MM.1S (cell line): ENCODE measurements around the gene POLA2.

ENCODE experiments used
- DNase-seq: peaks from one replicate; pipeline ENCODE4 v3.0.0-alpha.2; 2015
- H2AFZ ChIP-seq: fragments of 300-600 bp; sonication (generic); 2 replicates; pipeline ENCODE4 v1.6.0; 2016; ENCODE audit warnings: antibody characterized with exemption, low read length
- H3F3A ChIP-seq: fragments of 300-600 bp; sonication (generic); 2 replicates; pipeline ENCODE4 v1.6.1; 2016; ENCODE audit warnings: mild to moderate bottlenecking, antibody characterized with exemption, low read length, moderate library complexity, mixed read lengths; ENCODE audit not compliant: insufficient read depth
- H3K27ac ChIP-seq: fragments of 300-600 bp; sonication (generic); 2 replicates; pipeline ENCODE4 v1.5.1; 2016; ENCODE audit warnings: mild to moderate bottlenecking, low read length
- H3K27me3 ChIP-seq: fragments of 300-600 bp; sonication (generic); replicated peaks from 2 replicates; pipeline ENCODE4 v1.6.0; 2016; ENCODE audit warnings: low read length; ENCODE audit not compliant: insufficient read depth
- H3K36me3 ChIP-seq: fragments of 300-600 bp; sonication (generic); replicated peaks from 2 replicates; pipeline ENCODE4 v1.6.1; 2016; ENCODE audit warnings: mild to moderate bottlenecking, low read length, mixed read lengths; ENCODE audit not compliant: insufficient read depth
- H3K4me1 ChIP-seq: fragments of 300-600 bp; sonication (generic); 2 replicates; pipeline ENCODE4 v1.6.1; 2016; ENCODE audit warnings: low read length, mixed read lengths
- H3K4me2 ChIP-seq: fragments of 300-600 bp; sonication (generic); 2 replicates; pipeline ENCODE4 v1.6.0; 2016; ENCODE audit warnings: low read depth, low read length
- H3K4me3 ChIP-seq: fragments of 300-600 bp; sonication (generic); 2 replicates; pipeline ENCODE4 v1.5.1; 2016; ENCODE audit warnings: low read length, mixed read lengths
- H3K79me2 ChIP-seq: fragments of 300-600 bp; sonication (generic); 2 replicates; pipeline ENCODE4 v1.6.1; 2016; ENCODE audit warnings: mixed run types, low read length, mixed read lengths
- H3K9ac ChIP-seq: fragments of 300-600 bp; sonication (generic); 2 replicates; pipeline ENCODE4 v1.6.1; 2016; ENCODE audit warnings: low read length, mixed read lengths
- H3K9me2 ChIP-seq: fragments of 300-600 bp; sonication (generic); replicated peaks from 2 replicates; pipeline ENCODE4 v1.6.1; 2016; ENCODE audit warnings: mild to moderate bottlenecking, low read length, mixed read lengths; ENCODE audit not compliant: insufficient read depth
- H3K9me3 ChIP-seq: fragments of 300-600 bp; sonication (generic); replicated peaks from 2 replicates; pipeline ENCODE4 v1.6.1; 2016; ENCODE audit warnings: mild to moderate bottlenecking, low read length, mixed read lengths; ENCODE audit not compliant: insufficient read depth
- H4K20me1 ChIP-seq: fragments of 300-600 bp; sonication (generic); 2 replicates; pipeline ENCODE4 v1.6.1; 2016; ENCODE audit warnings: mild to moderate bottlenecking, low read length, moderate library complexity, mixed read lengths; ENCODE audit not compliant: insufficient read depth
- EZH2 ChIP-seq: fragments of 300-600 bp; sonication (generic); optimal IDR thresholded peaks from 2 replicates; pipeline ENCODE3; 2017; ENCODE audit warnings: low read depth, mild to moderate bottlenecking, antibody characterized with exemption, low read length, mixed read lengths
- EZH2phosphoT487 ChIP-seq: fragments of 300-600 bp; sonication (generic); IDR thresholded peaks from 2 replicates; pipeline ENCODE4 v1.6.1; 2018; ENCODE audit warnings: antibody characterized with exemption, low read length
- TF ChIP-seq, protein P1 (sequence below): fragments of 300-600 bp; sonication (generic); IDR thresholded peaks from 2 replicates; pipeline ENCODE4 v1.5.1; 2016; ENCODE audit warnings: antibody characterized with exemption, low read length, mixed read lengths

The POLA2 gene

DNA sequence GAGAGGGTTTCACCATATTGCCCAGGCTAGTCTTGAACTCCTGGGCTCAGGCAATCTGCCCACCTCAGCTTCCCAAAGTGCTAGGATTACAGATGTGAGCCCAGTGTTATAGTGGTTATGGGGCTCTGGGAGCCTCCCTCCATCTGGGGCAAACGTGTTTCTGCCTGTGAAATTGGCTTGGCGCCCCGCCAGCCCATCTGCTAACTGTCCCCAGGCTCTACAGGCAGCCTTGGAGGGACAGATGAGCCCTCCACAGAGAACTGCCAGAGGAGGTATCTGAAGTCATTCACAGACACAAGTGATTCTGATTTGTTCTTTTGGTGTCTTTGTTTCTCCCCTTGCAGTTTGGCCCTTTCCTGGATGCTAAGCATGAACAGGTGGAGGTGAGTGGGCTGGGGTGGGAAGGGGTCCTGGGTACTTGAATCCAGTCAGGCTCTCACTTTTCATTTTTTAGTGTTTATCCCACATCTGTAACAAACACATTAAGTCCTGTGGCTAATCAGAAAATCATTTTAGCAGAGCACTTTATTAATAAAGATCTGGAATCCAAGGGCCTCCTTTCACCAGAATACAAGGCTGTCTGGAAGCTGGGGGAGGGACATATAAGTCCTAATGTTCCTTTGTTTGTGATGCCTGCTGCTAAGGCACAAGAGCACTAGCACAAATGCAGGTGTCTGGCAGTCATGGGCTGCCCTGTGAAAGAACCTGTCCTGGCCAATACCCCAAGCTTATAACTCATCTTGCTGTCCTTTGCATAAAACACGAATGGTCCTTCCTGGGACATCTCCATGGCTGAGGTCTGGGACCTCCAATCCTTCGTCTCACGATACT, 27.2 kb downstream of the POLA2 start:
- no peak overlapping the region for H3K27ac ChIP-seq
- no peaks in the 10 kb centered on the region for H4K20me1 ChIP-seq
- no peak overlapping the region for H3K9ac ChIP-seq
- no peaks in the 10 kb centered on the region for H3F3A ChIP-seq
- H3K9me2 ChIP-seq, result no peaks in the 10 kb centered on the region
- no peaks in the 10 kb centered on the region for H3K9me3 ChIP-seq
- H3K27me3 ChIP-seq, result no peaks in the 10 kb centered on the region
- no peak overlapping the region for H2AFZ ChIP-seq
- no peaks in the 10 kb centered on the region for H3K4me1 ChIP-seq
- DNase-seq, result no peak
- peaks cover 9% of the 10 kb centered on the region; the same call in 1 of the 2 replicates for H3K36me3 ChIP-seq
- no peaks in the 10 kb centered on the region for H3K79me2 ChIP-seq
- H3K4me2 ChIP-seq, result no peak overlapping the region
- H3K4me3 ChIP-seq, result no peak overlapping the region
- no peak for TF ChIP-seq EZH2phosphoT487
- TF ChIP-seq, protein P1, sequence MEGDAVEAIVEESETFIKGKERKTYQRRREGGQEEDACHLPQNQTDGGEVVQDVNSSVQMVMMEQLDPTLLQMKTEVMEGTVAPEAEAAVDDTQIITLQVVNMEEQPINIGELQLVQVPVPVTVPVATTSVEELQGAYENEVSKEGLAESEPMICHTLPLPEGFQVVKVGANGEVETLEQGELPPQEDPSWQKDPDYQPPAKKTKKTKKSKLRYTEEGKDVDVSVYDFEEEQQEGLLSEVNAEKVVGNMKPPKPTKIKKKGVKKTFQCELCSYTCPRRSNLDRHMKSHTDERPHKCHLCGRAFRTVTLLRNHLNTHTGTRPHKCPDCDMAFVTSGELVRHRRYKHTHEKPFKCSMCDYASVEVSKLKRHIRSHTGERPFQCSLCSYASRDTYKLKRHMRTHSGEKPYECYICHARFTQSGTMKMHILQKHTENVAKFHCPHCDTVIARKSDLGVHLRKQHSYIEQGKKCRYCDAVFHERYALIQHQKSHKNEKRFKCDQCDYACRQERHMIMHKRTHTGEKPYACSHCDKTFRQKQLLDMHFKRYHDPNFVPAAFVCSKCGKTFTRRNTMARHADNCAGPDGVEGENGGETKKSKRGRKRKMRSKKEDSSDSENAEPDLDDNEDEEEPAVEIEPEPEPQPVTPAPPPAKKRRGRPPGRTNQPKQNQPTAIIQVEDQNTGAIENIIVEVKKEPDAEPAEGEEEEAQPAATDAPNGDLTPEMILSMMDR, result no peak
- no peak for TF ChIP-seq EZH2

DNA sequence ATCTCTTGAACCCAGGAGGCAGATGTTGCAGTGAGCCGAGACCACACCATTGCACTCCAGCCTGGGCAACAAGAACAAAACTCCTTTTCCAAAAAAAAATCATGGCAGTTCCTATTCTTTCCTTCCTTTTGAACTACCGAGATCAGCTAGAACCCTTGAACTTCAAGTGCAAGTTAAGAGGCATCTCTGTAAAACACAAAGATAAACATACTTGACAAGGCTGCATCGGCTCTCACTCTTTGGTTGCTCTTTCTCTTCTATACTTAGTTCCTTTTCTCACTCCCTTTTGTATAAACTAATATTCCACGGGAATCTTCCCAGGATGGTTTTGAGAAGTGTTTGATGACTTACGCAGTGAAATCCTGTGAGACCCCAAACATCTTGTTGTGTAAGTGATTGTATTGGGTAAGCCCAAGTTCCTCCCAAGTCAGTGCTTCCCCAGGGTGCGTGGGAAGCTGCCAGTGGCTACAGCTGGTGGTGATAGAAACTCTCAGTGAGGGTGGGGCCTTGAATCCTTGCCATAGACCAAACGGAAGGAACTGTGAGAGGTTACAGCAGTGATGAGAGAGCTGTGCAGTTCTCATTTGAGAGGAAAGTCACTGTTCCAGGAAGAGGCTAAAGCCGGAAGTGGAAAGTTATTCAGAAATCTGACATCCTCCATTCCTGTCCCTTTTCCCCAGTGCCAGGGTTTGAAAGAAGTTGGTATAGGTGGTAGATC, 28.8 kb downstream of the POLA2 start:
- Histone ChIP-seq H3K4me1 (no peaks in the 10 kb centered on the region), H3K4me2 (no peak overlapping the region), H3K27ac (no peak overlapping the region), H3K9me2 (no peaks in the 10 kb centered on the region), H4K20me1 (no peaks in the 10 kb centered on the region), H3K27me3 (no peaks in the 10 kb centered on the region), H2AFZ (no peak overlapping the region), H3K36me3 (peaks cover 9% of the 10 kb centered on the region; the same call in 1 of the 2 replicates), H3K9ac (no peak overlapping the region), H3K4me3 (no peak overlapping the region), H3F3A (no peaks in the 10 kb centered on the region), H3K9me3 (no peaks in the 10 kb centered on the region), H3K79me2 (no peaks in the 10 kb centered on the region)
- no peak for DNase-seq
- TF ChIP-seq, protein P1, result no peak
- TF ChIP-seq EZH2phosphoT487 (no peak), EZH2 (no peak)

DNA sequence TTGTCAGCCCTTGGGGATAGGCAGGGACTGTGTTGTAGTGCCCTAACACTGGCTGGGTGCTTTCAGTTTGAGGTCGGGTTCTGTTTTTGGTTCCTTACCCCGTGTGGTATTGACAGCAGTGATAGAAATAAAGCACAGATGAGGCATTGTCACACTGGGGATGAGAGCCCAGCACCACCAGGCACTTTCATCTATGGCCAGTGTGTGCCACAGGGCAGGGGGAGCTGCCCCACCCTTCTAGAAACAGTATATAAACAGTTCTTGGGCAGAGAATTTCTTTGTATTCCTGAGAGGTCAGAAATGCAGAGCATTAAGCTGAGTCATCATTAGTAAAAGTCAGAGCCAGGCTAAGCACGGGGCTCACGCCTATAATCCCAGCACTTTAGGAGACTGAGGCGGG, 29.9 kb downstream of the POLA2 start:
- Histone ChIP-seq H3K9me3 (no peaks in the 10 kb centered on the region), H3K4me3 (no peak overlapping the region), H3K9me2 (no peaks in the 10 kb centered on the region), H2AFZ (no peak overlapping the region), H3K4me1 (no peaks in the 10 kb centered on the region), H3K36me3 (peaks cover 9% of the 10 kb centered on the region; the same call in 1 of the 2 replicates), H3K27ac (no peak overlapping the region), H3F3A (no peaks in the 10 kb centered on the region), H3K79me2 (no peaks in the 10 kb centered on the region), H3K9ac (no peak overlapping the region), H4K20me1 (no peaks in the 10 kb centered on the region), H3K27me3 (no peaks in the 10 kb centered on the region), H3K4me2 (no peak overlapping the region)
- TF ChIP-seq EZH2phosphoT487 (no peak), EZH2 (no peak)
- TF ChIP-seq, protein P1, result no peak
- DNase-seq, result no peak
